Neural cell (in vitro differentiated cells): ENCODE data around the gene TSPAN9. TPM values are rescaled to one million over a fixed set of nuclear protein-coding genes. Genes with fewer than 3 reads are reported as not detected.

Experiments used
- H2AFZ ChIP-seq: fragments of 200-600, 300-800 bp; sonication (generic), shearing (Covaris generic); 2 replicates; pipeline ENCODE4 v1.6.0; 2014; ENCODE audit warnings: low read depth, mild to moderate bottlenecking, antibody characterized with exemption, low read length, moderate library complexity
- H3F3A ChIP-seq: fragments of 200-600 bp; shearing (Covaris generic); 2 replicates; pipeline ENCODE4 v1.6.1; 2016; ENCODE audit warnings: mild to moderate bottlenecking, moderate library complexity, mixed read lengths, antibody characterized with exemption, low read length; ENCODE audit not compliant: insufficient read depth, poor library complexity, severe bottlenecking
- H3K27ac ChIP-seq: fragments of 200-600, 300-800 bp; sonication (generic), shearing (Covaris generic); 2 replicates; pipeline ENCODE4 v1.5.1; 2014; ENCODE audit warnings: mild to moderate bottlenecking, low read length, moderate library complexity
- H3K27me3 ChIP-seq: fragments of 300-800, 200-600 bp; sonication (generic), shearing (Covaris generic); 2 replicates; pipeline ENCODE4 v1.6.0; 2014; ENCODE audit warnings: mild to moderate bottlenecking, low read depth, low read length, moderate library complexity; ENCODE audit not compliant: insufficient read depth
- H3K36me3 ChIP-seq: fragments of 300-800, 200-600 bp; sonication (generic), shearing (Covaris generic); 2 replicates; pipeline ENCODE4 v1.5.1; 2014; ENCODE audit warnings: mild to moderate bottlenecking, antibody characterized with exemption, low read length, moderate library complexity; ENCODE audit not compliant: insufficient read depth
- H3K4me2 ChIP-seq: fragments of 300-800, 200-600 bp; sonication (generic), shearing (Covaris generic); 2 replicates; pipeline ENCODE4 v1.6.0; 2014; ENCODE audit warnings: mild to moderate bottlenecking, low read length
- H3K4me3 ChIP-seq: fragments of 300-800, 200-600 bp; sonication (generic), shearing (Covaris generic); 2 replicates; pipeline ENCODE4 v1.5.1; 2014; ENCODE audit warnings: mild to moderate bottlenecking, low read length, moderate library complexity
- H3K79me2 ChIP-seq: fragments of 200-600 bp; shearing (Covaris generic); replicated peaks from 2 replicates; pipeline ENCODE4 v1.6.0; 2014; ENCODE audit warnings: mild to moderate bottlenecking, low read length, moderate library complexity; ENCODE audit not compliant: insufficient read depth
- H3K9ac ChIP-seq: fragments of 300-800, 200-600 bp; sonication (generic), shearing (Covaris generic); 2 replicates; pipeline ENCODE4 v1.6.1; 2016; ENCODE audit warnings: mild to moderate bottlenecking, low read length, mixed read lengths
- H3K9me2 ChIP-seq: fragments of 200-600 bp; shearing (Covaris generic); 2 replicates; pipeline ENCODE4 v1.6.1; 2016; ENCODE audit warnings: mild to moderate bottlenecking, low read length, mixed read lengths; ENCODE audit not compliant: insufficient read depth
- H3K9me3 ChIP-seq: fragments of 200-600, 300-800 bp; sonication (generic), shearing (Covaris generic); 2 replicates; pipeline ENCODE4 v1.6.1; 2016; ENCODE audit warnings: mild to moderate bottlenecking, mixed run types, low read length, moderate library complexity, mixed read lengths
- H4K20me1 ChIP-seq: fragments of 200-600 bp; shearing (Covaris generic); 2 replicates; pipeline ENCODE4 v1.6.1; 2016; ENCODE audit warnings: mild to moderate bottlenecking, mixed run types; ENCODE audit not compliant: insufficient read depth
- TAF1 ChIP-seq: IDR thresholded peaks from 2 replicates; pipeline ENCODE4 v1.6.1; 2012; ENCODE audit warnings: low read depth
- polyA plus RNA-seq: library from polyadenylated mRNA; depleted of rRNA; stranded (reverse); fragments of >200 nt; gene quantifications from 2 replicates; pipeline ENCODE4 v1.2.3, GENCODE V29; 2014
- small RNA-seq, 3 experiments: library from RNA; depleted of rRNA; stranded (forward); fragments of <200 nt; gene quantifications; one replicate each; pipeline ENCODE3, GENCODE V24; 2012

Gene TSPAN9
- polyA plus RNA-seq, 1 donor from 2014 or later, result 11.9 TPM

GRCh38 chr12:3335078-3335487, 257.9 kb downstream of the TSPAN9 start:
- Histone ChIP-seq H3K9me3 (no peaks in the 10 kb centered on the region), H3K27ac (no peak overlapping the region), H3K36me3 (no peaks in the 10 kb centered on the region), H3K9ac (no peak overlapping the region), H3F3A (no peaks in the 10 kb centered on the region), H3K4me3 (no peak overlapping the region), H2AFZ (no peak overlapping the region), H3K9me2 (no peaks in the 10 kb centered on the region), H3K4me2 (no peak overlapping the region), H3K79me2 (no peaks in the 10 kb centered on the region), H3K27me3 (no peaks in the 10 kb centered on the region), H4K20me1 (no peaks in the 10 kb centered on the region)
- TF ChIP-seq TAF1, result no peak

Small RNAs within 50 kb of the gene (small RNA-seq; reads per million reads assigned to genes)
- gene AC005912.1 (0 to 92.4 (median 3.8) reads per million in 3 experiments), gene RF00017 (0 reads per million in 3 experiments)

Other genes with a start within 250 kb of the TSPAN9 start
- not detected in 2 replicates for gene NRIP2, start 242.3 kb upstream of the TSPAN9 start, polyA plus RNA-seq
- not detected in 2 replicates for gene TEX52, start 220.3 kb upstream of the TSPAN9 start, polyA plus RNA-seq
- 0.31 and 0.56 TPM in 2 replicates for gene FOXM1, start 200.2 kb upstream of the TSPAN9 start, polyA plus RNA-seq
- 84.2 and 85.8 TPM in 2 replicates for gene RHNO1, start 200.2 kb upstream of the TSPAN9 start, polyA plus RNA-seq
- 6.5 and 9.3 TPM in 2 replicates for gene TULP3, start 186.5 kb upstream of the TSPAN9 start, polyA plus RNA-seq
- gene TEAD4, start 118.0 kb upstream of the TSPAN9 start, polyA plus RNA-seq, result 1.5 and 1.6 TPM in 2 replicates